DMS 273 (cell line): ENCODE measurements around the gene CEP152.

ENCODE experiments used
- DNase-seq: peaks from one replicate; lab custom pipeline; 2025; ENCODE audit not compliant: unreplicated experiment; lab: John Stamatoyannopoulos, UW

CEP152 gene

DNA sequence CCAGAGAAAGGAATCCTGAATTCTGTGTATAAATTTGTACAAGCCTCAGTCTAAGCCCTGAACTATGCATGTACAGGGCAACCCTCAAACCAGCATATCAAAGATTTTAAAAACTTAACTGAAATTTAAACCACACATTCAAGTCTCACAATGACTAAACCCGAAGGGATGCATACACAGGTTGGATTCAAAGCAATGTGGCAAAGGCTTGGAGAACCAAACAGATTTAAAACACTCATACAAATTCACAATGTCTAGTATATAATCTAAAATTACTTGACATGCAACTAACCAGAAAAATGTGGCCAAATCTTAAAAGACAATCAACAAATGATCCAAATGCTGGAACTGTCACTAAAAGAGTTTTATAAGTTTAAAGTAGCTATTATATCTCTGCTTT lies 36.4 kb downstream of the CEP152 start:
- DNase-seq = no peak

GRCh38 chr15:48766196-48766595 lies 44.7 kb downstream of the CEP152 start:
- no peak for DNase-seq

- no peak for DNase-seq
Measured at GRCh38 chr15:48765022-48765421, 45.8 kb downstream of the CEP152 start.

DNA sequence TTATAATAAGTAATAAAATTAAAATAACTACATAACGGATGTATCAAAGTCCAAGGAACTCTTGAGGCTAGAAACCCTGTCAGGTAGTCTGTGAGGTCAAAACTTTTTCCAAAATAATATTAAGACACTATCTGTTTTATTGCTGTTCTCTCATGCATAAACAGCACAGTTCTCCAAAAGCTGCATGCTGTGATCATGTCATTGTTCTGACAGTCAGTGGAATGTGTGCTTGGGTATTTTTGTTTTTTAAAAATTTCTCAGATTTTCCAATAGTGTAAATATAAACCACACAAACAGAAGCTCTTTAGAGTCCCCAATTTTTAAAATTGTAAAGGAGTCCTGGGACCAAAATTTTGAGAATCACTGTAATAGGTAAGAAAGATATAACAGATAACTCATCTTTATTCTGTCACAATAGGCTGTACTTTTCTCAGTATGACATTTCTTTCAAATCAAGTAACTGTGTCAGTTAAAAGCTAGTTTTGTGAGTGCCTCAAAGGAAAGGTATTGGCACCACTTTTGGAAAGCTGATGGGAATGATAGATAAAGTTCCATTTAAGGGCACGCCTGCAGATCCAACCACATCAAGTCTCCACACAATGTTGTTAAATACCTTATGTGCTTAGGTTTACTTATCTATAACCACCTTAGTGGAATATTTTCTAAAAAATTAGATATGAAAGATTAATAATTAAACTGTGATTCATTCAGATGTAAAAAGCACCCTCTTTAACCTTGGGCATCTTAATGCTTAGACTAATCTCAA lies 49.3 kb downstream of the CEP152 start:
- no peak for DNase-seq

DNA sequence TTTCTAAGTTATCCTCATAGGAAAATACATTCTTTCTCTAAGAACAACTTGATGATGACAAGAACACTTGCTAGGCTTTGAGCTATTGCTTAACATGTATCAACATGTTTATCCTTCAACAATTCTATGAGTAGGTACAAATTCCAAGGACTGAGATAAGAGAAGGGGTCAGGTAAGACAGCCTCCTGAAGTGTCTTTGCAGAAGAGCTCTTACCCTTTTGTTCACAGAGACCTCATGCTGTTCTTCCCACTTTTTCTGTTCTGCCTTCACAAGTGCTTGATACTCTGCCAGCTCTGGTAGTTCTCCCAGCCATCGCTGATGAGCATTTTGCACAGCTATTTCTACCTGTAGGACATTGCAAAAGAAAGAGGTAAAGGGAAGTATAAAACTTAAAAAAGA lies 50.9 kb downstream of the CEP152 start:
- no peak for DNase-seq

- no peak for DNase-seq
Measured at GRCh38 chr15:48757661-48758060, 53.2 kb downstream of the CEP152 start.

- DNase-seq = no peak
Measured at GRCh38 chr15:48754011-48754410, 56.9 kb downstream of the CEP152 start.

DNA sequence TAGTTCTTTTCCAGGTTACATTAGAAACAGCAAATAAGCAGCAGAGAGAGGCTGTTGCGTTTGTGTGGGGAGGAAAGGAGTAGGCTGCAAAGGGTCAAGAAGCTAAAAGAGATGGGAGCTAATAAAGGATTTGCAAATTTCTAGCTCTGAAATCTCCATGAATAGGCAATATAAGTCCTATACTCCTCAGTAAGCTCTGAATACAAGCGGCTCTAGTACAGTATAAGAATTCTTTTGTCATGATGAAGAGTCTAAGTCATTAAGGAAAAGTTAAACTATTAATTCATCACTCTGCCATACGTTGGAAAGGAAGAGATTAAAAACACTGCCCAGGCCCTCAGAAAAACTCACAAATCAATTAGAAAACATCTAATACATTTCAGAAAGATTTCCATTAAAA lies 59.3 kb downstream of the CEP152 start:
- no peak for DNase-seq

GRCh38 chr15:48748535-48748934 lies 62.3 kb downstream of the CEP152 start:
- DNase-seq = no peak

- no peak for DNase-seq
Measured at GRCh38 chr15:48733615-48734014, 77.3 kb downstream of the CEP152 start.

DNA sequence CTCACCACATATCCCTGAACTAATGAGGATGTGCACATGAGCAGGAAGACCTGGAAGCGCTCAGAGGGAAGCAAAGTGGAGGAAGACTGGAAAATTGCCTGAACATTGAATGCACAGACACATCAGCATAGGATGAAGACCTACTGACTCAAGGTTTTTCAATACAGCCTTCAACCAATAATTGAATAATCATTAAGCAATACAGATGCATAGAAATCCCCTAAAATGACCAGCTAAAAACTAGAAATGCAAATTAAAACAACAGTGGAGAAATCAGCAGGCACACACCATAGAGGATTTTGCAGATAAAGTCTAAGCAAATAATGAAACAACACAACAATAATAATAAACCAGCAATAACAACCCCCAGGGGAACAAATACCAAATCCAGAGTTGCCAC lies 80.4 kb downstream of the CEP152 start:
- no peak for DNase-seq

GRCh38 chr15:48723969-48724368 lies 86.9 kb downstream of the CEP152 start:
- no peak for DNase-seq

DNA sequence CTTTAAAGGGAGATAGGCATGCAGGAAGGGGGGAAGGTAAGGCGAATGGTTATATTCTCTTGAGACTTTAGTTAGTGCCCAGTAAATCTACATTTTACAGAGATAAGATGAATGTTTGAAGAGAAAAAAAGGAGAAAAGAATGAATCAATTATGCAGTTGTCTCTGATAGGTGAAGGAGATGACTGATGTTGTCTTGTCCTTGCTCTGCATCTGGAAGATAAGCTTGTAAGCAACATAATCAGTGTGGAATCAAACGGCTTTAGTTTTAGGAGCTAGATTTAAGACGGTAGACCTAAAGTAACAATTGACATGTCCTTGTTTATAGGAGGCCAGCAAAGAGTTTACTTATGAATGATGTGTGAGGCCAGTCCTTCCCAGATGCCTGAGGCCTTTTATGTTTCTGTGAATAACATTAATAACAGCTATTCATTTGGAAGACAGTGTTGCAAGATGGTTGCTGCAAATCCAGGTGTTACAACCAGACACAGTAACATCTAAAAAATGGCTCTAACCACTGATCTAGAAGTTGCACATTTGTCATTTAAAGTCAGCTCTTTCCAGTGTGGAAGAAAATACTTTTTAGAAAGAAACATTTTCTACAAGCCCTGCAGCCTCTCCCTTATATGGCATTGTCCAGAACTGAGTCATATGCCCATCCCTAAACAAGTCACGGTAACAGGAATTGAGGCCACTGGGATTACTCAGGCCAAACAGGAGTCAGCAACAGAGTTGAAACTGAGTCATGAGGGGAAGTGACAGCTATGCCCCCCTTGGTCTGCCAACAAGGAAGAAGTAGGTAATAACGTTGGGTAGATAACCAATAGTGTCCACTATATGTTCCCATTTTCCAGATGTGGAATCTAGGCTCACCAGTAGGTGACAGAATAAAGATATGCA lies 87.9 kb downstream of the CEP152 start:
- no peak for DNase-seq

GRCh38 chr15:48721061-48721810 lies 89.6 kb downstream of the CEP152 start:
- DNase-seq = no peak

DNA sequence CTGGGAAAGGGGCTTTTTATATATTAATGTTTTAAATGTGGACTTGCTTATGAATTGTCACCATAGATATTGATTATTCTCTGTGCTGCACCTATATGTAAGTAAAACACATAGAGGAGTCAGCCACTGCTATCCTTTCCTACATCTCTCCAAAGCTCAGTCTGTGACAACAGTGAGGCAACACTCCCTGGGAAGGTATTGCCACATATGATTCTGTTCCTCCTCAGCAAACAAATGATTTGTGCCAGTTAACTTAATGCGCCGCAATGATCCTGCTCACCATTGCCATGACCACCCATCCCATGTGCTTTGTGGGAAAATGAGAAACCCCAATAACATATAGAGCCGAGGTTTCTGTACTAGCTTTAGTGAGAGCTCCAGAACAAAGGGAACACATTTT lies 90.2 kb downstream of the CEP152 start:
- no peak for DNase-seq

- DNase-seq = no peak
Measured at GRCh38 chr15:48719668-48720067, 91.2 kb downstream of the CEP152 start.

DNA sequence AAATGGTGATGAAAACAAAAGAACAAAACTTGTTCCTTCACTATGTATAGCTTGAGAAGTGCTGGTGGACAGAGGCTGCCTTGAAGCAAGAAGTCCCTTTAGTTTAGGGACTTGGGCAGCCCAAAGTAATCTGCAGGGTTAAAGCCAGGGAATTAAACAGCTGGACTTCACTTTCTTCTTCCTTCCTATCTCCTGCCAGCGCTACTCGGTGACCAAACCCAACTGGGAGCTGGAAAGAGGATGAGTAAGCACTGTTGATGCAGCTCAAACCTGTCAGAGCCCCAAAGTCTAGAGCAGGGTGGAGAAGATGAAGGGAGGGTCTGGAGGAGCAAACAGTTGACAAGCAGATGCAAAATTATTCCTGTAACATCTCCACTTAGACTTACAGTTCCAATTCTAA lies 92.2 kb downstream of the CEP152 start:
- DNase-seq = no peak

- DNase-seq = peak; percentile 4
Measured at GRCh38 chr15:48717458-48717857, 93.4 kb downstream of the CEP152 start.

- no peak for DNase-seq
Measured at GRCh38 chr15:48712546-48712945, 98.3 kb downstream of the CEP152 start.

- DNase-seq = no peak
Measured at GRCh38 chr15:48710952-48711495, 99.8 kb downstream of the CEP152 start.

- DNase-seq = no peak
Measured at GRCh38 chr15:48708641-48709040, 102.2 kb downstream of the CEP152 start.
